ENCODE results near the gene KIAA1328.

The KIAA1328 gene

DNA sequence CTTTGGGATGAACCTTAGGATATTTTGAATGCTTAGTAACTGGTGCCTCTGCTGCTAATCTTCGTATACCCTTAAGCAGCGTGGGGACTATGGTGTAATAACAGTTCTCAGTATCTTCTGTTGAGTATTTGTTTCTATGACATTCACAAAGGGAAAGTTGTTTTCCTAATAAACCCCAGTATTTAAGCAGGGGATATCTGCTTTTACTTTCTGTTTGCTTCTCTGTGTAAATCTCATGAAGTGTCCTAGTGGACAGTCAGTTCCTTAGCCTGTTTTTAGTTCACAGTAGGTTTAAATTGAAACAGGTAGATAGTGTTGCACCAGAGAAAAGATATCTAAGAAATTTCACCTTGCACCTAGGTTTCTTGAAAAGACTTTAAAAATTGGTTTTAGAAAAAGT lies 14.9 kb downstream of the KIAA1328 start:
- no peak for DNase-seq (ENCODE audit: extremely low spot score)
- ChIA-PET POLR2A (no interaction called here), CTCF (interaction anchor here (1.5 kb wide), 1 partner anchor 14 kb away, joined by 8 read pairs; no protein-coding TSS in a partner anchor)
- no peak for TF ChIP-seq CTCF (IDR thresholded peaks at IDR 0.05; ENCODE audit: control extremely low read depth, extremely low read depth, low read depth, missing control alignments)

DNA sequence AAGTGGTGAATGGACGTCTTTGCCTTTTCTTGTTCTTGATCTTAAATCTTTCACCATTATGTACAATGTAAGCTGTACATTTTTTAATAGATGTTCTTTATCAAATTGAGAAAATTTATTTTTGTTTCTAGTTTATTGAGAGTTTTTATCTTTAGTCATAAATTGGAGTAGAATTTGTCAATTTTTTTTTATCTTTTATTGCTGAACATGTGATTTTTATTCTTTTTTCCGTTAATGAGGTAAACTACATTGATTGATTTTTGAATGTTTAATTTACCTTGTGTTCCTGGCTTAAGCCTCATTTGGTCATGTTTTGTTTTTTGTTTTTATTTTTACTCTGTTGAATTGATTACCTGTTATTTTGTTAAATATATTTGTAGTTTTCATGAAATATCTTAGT lies 19.7 kb downstream of the KIAA1328 start:
- CTCF ChIA-PET = no interaction called here
- no peak for DNase-seq (ENCODE audit: extremely low spot score)
- no peak for TF ChIP-seq CTCF (IDR thresholded peaks at IDR 0.05; ENCODE audit: control extremely low read depth, extremely low read depth, low read depth, missing control alignments)
- POLR2A ChIA-PET = no interaction called here

- ChIA-PET POLR2A (no interaction called here), CTCF (no interaction called here)
- no peak for TF ChIP-seq CTCF (IDR thresholded peaks at IDR 0.05; ENCODE audit: control extremely low read depth, extremely low read depth, low read depth, missing control alignments)
- no peak for DNase-seq (ENCODE audit: extremely low spot score)
These were observed 20.5 kb downstream of the KIAA1328 start for GRCh38 chr18:36849288-36850006.

DNA sequence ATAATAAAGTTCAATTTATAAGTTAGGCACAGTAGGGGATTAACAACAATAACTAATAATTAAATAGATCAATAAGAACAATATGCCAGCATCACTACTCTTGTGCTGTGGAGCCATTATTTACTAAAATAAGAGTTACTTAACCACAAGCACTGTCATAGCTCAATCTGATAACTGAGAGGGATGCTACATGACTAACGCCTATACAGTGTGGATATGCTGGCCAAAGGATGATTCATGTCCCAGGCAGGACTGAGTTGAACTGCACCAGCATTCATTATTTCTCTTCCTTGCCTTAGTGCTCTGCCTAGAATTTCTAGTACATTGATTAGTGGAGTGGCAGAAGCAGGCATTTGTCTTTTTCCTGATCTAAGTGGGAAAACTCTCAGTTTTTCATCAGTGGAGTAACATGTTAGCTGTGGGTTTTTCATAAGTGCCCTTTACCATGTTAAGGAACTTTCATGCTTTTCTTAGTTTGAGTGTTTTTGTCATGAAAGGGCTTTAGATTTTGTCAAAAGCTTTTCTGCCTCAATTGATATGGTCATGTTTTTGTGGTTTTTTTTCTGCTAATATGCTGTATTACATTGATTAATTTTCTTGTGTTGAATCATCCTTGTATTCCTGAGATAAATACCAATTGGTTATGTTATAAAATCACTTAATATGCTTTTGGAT lies 21.7 kb downstream of the KIAA1328 start:
- CTCF ChIA-PET = interaction anchor here (1.1 kb wide), 1 partner anchor 15 kb away, joined by 3 read pairs; no protein-coding TSS in a partner anchor
- no peak for DNase-seq (ENCODE audit: extremely low spot score)
- POLR2A ChIA-PET = no interaction called here
- TF ChIP-seq CTCF (IDR thresholded peaks at IDR 0.05; ENCODE audit: control extremely low read depth, extremely low read depth, low read depth, missing control alignments) = no peak

- CTCF ChIA-PET = interaction anchor here (1.1 kb wide), 1 partner anchor 14 kb away, joined by 3 read pairs; no protein-coding TSS in a partner anchor
- POLR2A ChIA-PET = no interaction called here
- TF ChIP-seq CTCF (IDR thresholded peaks at IDR 0.05; ENCODE audit: control extremely low read depth, extremely low read depth, low read depth, missing control alignments) = no peak
- DNase-seq (ENCODE audit: extremely low spot score) = no peak
These were observed 22.3 kb downstream of the KIAA1328 start for GRCh38 chr18:36851202-36851590.

- TF ChIP-seq CTCF (IDR thresholded peaks at IDR 0.05; ENCODE audit: control extremely low read depth, extremely low read depth, low read depth, missing control alignments) = no peak
- CTCF ChIA-PET = no interaction called here
- POLR2A ChIA-PET = no interaction called here
- no peak for DNase-seq (ENCODE audit: extremely low spot score)
These were observed 27.9 kb downstream of the KIAA1328 start for GRCh38 chr18:36856815-36857214.

Measured in GM10248 (cell line).